Measurements from ENCODE around the gene WWP2. TPM values are rescaled to one million over a fixed set of nuclear protein-coding genes. Genes with fewer than 3 reads are reported as not detected.

WWP2 gene
- 15.8 and 19.0 TPM in 2 replicates for total RNA-seq (2014; rRNA removed; shearing (Covaris generic))
- 18.4 and 18.5 TPM in 2 replicates for polyA plus RNA-seq (2016; fragmentation: Nextera tagmentation; extraction: Ambion mirVana)

GRCh38 chr16:69761983-69762813 lies at the start of gene WWP2:
WWP2 (plus strand) TSS chr16:69762332; CDS start chr16:69787011, 24,679 bp downstream.
- Histone ChIP-seq H3K4me1 (ENCODE audit: insufficient read depth) (peaks cover 6% of the 10 kb centered on the region), H2AFZ (peak within 1 kb of the TSS; percentile 98), H3K27me3 (replicated peaks; ENCODE audit: insufficient read depth) (no peaks in the 10 kb centered on the region), H3K4me3 (peak within 1 kb of the TSS; percentile 100), H3K9me3 (ENCODE audit: low read depth) (no peaks in the 10 kb centered on the region), H3K36me3 (ENCODE audit: low read depth) (no peaks in the 10 kb centered on the region), H3K4me2 (ENCODE audit: unreplicated experiment) (peak within 1 kb of the TSS; percentile 97), H3F3A (ENCODE audit: insufficient read depth) (peaks cover 11% of the 10 kb centered on the region), H4K20me1 (ENCODE audit: insufficient read depth) (no peaks in the 10 kb centered on the region), H3K9ac (peak within 1 kb of the TSS; percentile 96), H3K79me2 (ENCODE audit: insufficient read depth) (peaks cover 53% of the 10 kb centered on the region), H3K27ac (peak within 1 kb of the TSS; percentile 89), H3K9me2 (ENCODE audit: insufficient read depth) (no peaks in the 10 kb centered on the region)
- 1 to 3% methylated on average over 31 to 37 of the region's 68 CpGs for WGBS, 2 experiments (ENCODE audit: low coverage in 1 of 2, low lambda C conversion rate in 2 of 2, missing lambda C conversion rate in 2 of 2)
- TF ChIP-seq EZH2phosphoT487 (IDR thresholded peaks at IDR 0.05; ENCODE audit: insufficient read depth, low read depth): no peak
- no peak for TF ChIP-seq EZH2 (IDR thresholded peaks at IDR 0.05; ENCODE audit: insufficient read depth, poor library complexity, severe bottlenecking)
- in situ Hi-C loops (cut with MboI): no loop called here
- DNase-seq: peak; percentile 87

DNA sequence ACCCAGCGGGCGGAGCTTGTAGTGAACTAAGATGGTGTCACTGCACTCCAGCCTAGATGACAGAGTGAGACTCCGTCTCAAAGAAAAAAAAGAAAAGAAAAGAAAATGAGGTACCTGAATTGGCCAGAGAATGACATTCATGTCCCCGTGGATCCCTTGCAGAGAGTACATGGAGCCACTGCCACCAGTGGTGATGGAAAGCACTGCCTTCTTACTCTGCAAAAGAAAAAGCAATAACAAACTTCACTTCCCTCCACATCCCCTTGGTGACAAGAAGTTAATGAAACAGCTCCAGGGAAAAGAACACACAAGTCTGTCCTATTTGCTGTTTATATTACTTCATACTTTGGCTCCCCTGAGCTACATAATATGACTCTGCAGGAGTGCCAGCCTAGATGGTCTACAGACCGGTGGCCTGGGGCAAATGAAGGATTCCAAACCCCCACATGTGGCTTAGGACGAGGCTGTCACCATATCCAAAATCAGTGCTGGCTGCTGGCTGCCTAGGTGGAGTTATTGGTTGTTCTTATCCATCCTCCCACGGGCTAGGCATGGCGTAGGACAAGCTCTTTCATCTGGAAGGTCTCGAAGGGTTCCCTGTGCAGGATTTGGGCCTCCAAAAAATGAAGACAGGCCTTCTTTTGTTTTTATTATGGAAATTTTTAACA lies 49.1 kb upstream of the WWP2 start:
- Histone ChIP-seq H3F3A (ENCODE audit: insufficient read depth) (peaks cover 55% of the 10 kb centered on the region), H3K9me3 (ENCODE audit: low read depth) (no peaks in the 10 kb centered on the region), H3K9me2 (ENCODE audit: insufficient read depth) (no peaks in the 10 kb centered on the region), H3K9ac (no peak overlapping the region), H3K36me3 (ENCODE audit: low read depth) (peaks cover 73% of the 10 kb centered on the region), H4K20me1 (ENCODE audit: insufficient read depth) (no peaks in the 10 kb centered on the region), H3K4me3 (no peak overlapping the region), H3K27ac (no peak overlapping the region; the same call in 1 of the 2 replicates), H2AFZ (no peak overlapping the region), H3K4me1 (ENCODE audit: insufficient read depth) (peaks cover 32% of the 10 kb centered on the region), H3K79me2 (ENCODE audit: insufficient read depth) (peaks cover 9% of the 10 kb centered on the region), H3K4me2 (ENCODE audit: unreplicated experiment) (no peak overlapping the region), H3K27me3 (replicated peaks; ENCODE audit: insufficient read depth) (no peaks in the 10 kb centered on the region)
- WGBS, 2 experiments (ENCODE audit: low coverage in 1 of 2, low lambda C conversion rate in 2 of 2, missing lambda C conversion rate in 2 of 2): 71 to 76% methylated on average over 9 of the region's 9 CpGs
- in situ Hi-C loops (cut with MboI): no loop called here
- TF ChIP-seq EZH2phosphoT487 (IDR thresholded peaks at IDR 0.05; ENCODE audit: insufficient read depth, low read depth) (no peak), EZH2 (IDR thresholded peaks at IDR 0.05; ENCODE audit: insufficient read depth, poor library complexity, severe bottlenecking) (no peak)
- DNase-seq: no peak

- Histone ChIP-seq H3K4me2 (ENCODE audit: unreplicated experiment) (no peak overlapping the region), H3K27me3 (replicated peaks; ENCODE audit: insufficient read depth) (no peaks in the 10 kb centered on the region), H3K9me3 (ENCODE audit: low read depth) (no peaks in the 10 kb centered on the region), H3K9ac (no peak overlapping the region), H4K20me1 (ENCODE audit: insufficient read depth) (no peaks in the 10 kb centered on the region), H3K27ac (no peak overlapping the region), H3K4me1 (ENCODE audit: insufficient read depth) (peaks cover 7% of the 10 kb centered on the region), H3K36me3 (ENCODE audit: low read depth) (peaks cover 48% of the 10 kb centered on the region), H2AFZ (no peak overlapping the region), H3F3A (ENCODE audit: insufficient read depth) (peaks cover 19% of the 10 kb centered on the region), H3K79me2 (ENCODE audit: insufficient read depth) (peaks cover 48% of the 10 kb centered on the region), H3K9me2 (ENCODE audit: insufficient read depth) (no peaks in the 10 kb centered on the region), H3K4me3 (no peak overlapping the region)
- WGBS, 2 experiments (ENCODE audit: low coverage in 1 of 2, low lambda C conversion rate in 2 of 2, missing lambda C conversion rate in 2 of 2): 96 to 97% methylated on average over 6 of the region's 6 CpGs
- DNase-seq: no peak
- in situ Hi-C loops (cut with MboI): no loop called here
- TF ChIP-seq EZH2 (IDR thresholded peaks at IDR 0.05; ENCODE audit: insufficient read depth, poor library complexity, severe bottlenecking) (no peak), EZH2phosphoT487 (IDR thresholded peaks at IDR 0.05; ENCODE audit: insufficient read depth, low read depth) (no peak)
These were observed 45.1 kb upstream of the WWP2 start for GRCh38 chr16:69717066-69717465.

- in situ Hi-C loops (cut with MboI): no loop called here
- H4K20me1 ChIP-seq (ENCODE audit: insufficient read depth): no peaks in the 10 kb centered on the region
- WGBS, 2 experiments (ENCODE audit: low coverage in 1 of 2, low lambda C conversion rate in 2 of 2, missing lambda C conversion rate in 2 of 2): 82 to 86% methylated on average over 10 of the region's 10 CpGs
- H3K4me2 ChIP-seq (ENCODE audit: unreplicated experiment): no peak overlapping the region
- no peaks in the 10 kb centered on the region for H3K9me3 ChIP-seq (ENCODE audit: low read depth)
- DNase-seq: no peak
- H3F3A ChIP-seq (ENCODE audit: insufficient read depth): peaks cover 9% of the 10 kb centered on the region
- peaks cover 38% of the 10 kb centered on the region for H3K36me3 ChIP-seq (ENCODE audit: low read depth)
- no peaks in the 10 kb centered on the region for H3K4me1 ChIP-seq (ENCODE audit: insufficient read depth)
- no peak for TF ChIP-seq EZH2 (IDR thresholded peaks at IDR 0.05; ENCODE audit: insufficient read depth, poor library complexity, severe bottlenecking)
- TF ChIP-seq EZH2phosphoT487 (IDR thresholded peaks at IDR 0.05; ENCODE audit: insufficient read depth, low read depth): no peak
- H3K79me2 ChIP-seq (ENCODE audit: insufficient read depth): peaks cover 60% of the 10 kb centered on the region
- no peaks in the 10 kb centered on the region for H3K27me3 ChIP-seq (replicated peaks; ENCODE audit: insufficient read depth)
- no peak overlapping the region for H3K4me3 ChIP-seq
- no peak overlapping the region for H2AFZ ChIP-seq
- no peaks in the 10 kb centered on the region for H3K9me2 ChIP-seq (ENCODE audit: insufficient read depth)
- H3K9ac ChIP-seq: no peak overlapping the region
- H3K27ac ChIP-seq: no peak overlapping the region
These were observed 43.9 kb upstream of the WWP2 start for GRCh38 chr16:69718111-69718764.
